GM19035 (cell line): ENCODE data around the gene PLCB2.

ENCODE experiments used
- ATAC-seq: cut with Tn5 transposase; IDR thresholded peaks from one replicate; pipeline ENCODE4 v1.9.1; 2021; ENCODE audit not compliant: unreplicated experiment

Gene PLCB2, protein sequence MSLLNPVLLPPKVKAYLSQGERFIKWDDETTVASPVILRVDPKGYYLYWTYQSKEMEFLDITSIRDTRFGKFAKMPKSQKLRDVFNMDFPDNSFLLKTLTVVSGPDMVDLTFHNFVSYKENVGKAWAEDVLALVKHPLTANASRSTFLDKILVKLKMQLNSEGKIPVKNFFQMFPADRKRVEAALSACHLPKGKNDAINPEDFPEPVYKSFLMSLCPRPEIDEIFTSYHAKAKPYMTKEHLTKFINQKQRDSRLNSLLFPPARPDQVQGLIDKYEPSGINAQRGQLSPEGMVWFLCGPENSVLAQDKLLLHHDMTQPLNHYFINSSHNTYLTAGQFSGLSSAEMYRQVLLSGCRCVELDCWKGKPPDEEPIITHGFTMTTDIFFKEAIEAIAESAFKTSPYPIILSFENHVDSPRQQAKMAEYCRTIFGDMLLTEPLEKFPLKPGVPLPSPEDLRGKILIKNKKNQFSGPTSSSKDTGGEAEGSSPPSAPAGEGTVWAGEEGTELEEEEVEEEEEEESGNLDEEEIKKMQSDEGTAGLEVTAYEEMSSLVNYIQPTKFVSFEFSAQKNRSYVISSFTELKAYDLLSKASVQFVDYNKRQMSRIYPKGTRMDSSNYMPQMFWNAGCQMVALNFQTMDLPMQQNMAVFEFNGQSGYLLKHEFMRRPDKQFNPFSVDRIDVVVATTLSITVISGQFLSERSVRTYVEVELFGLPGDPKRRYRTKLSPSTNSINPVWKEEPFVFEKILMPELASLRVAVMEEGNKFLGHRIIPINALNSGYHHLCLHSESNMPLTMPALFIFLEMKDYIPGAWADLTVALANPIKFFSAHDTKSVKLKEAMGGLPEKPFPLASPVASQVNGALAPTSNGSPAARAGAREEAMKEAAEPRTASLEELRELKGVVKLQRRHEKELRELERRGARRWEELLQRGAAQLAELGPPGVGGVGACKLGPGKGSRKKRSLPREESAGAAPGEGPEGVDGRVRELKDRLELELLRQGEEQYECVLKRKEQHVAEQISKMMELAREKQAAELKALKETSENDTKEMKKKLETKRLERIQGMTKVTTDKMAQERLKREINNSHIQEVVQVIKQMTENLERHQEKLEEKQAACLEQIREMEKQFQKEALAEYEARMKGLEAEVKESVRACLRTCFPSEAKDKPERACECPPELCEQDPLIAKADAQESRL

GRCh38 chr15:40307421-40308211, at the start of gene PLCB2:
Gene PLCB2 (minus strand): TSS chr15:40307935. CDS start chr15:40307672, 263 bp downstream.
- ATAC-seq = peak; percentile 58

- no peak for ATAC-seq
These were observed 49.5 kb upstream of the PLCB2 start for GRCh38 chr15:40357246-40357645.

DNA sequence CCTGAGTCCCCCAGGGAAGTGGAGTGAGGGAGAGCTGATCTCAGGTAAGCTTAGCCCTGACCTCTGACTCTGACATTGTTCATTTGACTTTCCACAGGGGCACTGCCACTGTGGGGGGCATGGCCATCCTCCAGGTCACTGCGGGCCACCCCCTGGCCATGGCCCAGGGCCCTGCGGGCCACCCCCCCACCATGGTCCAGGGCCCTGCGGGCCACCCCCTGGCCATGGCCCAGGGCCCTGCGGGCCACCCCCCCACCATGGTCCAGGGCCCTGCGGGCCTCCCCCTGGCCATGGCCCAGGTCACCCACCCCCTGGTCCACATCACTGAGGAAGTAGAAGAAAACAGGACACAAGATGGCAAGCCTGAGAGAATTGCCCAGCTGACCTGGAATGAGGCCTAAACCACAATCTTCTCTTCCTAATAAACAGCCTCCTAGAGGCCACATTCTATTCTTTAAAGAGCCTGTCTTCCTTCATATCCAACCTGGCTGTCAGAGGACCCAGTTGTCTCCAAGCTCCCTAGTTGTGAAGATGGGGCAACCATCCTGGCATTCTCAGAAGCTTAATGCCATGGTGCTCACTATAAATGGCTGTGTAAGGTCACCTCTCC, 48.3 kb upstream of the PLCB2 start:
- no peak for ATAC-seq

DNA sequence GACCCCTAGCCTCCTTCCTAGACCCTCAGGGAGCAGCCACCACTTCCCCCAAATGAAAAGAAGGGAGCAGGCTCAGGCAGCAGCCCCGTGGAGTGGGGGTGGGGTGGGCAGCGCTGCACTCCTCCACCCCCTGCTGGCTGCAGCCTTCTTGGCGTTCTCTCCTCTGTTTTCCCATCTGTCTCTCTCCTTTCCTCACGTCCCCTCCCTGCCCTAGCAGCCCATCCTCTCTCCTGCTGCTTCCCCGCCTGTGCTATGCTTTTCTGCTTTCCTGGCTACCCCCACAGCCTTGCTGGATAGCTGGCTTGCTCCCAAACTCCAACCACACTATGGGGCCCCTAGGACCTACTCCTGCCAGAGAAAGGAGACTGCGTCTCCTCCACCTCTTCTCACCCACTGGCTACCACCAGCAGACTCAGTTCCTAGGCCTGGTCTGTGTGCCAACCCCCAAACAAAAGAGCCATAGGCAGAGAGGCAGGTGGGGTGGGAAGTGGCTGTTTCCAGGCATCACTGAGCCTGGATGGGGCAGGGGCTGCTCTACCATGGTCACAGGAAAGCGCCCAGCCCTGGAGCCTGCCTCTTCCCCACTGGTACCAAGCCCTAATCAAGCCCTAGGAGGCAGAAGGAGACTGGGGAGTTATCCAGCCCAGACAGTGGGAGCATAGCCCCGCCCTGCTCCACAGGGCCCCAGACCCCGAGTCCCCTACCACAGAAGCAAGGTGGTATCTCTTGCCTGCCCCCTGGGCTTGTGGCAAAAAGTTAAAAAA, 46.9 kb upstream of the PLCB2 start:
- no peak for ATAC-seq

DNA sequence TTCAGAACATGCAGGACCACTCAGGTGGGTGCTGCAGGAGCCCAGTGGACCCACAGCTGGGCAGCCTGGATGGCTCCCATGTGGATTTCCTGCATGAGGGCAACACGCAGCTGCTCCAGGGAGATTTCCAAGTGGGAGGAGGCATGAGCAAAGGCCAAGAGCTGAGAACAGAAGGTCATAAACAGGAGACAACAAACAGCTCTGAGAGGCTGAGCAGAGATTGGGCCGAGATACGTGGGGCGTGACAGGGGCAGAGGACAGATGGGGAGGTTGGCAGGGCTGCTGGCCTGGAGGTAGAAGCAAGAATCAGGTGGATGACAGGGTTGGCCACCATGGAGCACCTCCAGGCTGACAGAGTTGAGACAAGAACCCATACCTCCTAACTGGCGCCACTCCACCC, 46.0 kb upstream of the PLCB2 start:
- ATAC-seq = no peak

GRCh38 chr15:40352281-40352901, 44.7 kb upstream of the PLCB2 start:
- no peak for ATAC-seq

DNA sequence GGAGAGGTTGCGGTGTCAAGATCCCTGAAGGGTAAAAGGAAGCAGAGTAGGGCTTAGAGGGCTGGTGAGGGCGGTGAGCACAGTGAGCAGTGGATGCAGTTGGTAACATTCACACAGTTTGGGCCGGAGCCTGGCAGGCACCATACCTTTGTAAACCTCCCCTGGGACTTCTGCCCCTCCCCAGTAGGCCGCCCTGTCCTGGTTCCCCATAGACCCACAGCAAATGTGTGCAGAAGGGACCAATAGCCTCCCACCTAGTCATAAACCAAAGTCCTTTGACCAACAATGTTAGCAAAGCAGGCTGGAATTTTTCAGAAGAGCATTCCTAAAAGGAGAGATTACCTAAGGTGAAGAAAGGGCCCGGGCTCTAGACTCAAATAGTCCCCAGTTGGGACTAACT, 41.4 kb upstream of the PLCB2 start:
- no peak for ATAC-seq

- no peak for ATAC-seq
These were observed 40.7 kb upstream of the PLCB2 start for GRCh38 chr15:40348474-40348870.

GRCh38 chr15:40347559-40348473, 40.1 kb upstream of the PLCB2 start:
- no peak for ATAC-seq

DNA sequence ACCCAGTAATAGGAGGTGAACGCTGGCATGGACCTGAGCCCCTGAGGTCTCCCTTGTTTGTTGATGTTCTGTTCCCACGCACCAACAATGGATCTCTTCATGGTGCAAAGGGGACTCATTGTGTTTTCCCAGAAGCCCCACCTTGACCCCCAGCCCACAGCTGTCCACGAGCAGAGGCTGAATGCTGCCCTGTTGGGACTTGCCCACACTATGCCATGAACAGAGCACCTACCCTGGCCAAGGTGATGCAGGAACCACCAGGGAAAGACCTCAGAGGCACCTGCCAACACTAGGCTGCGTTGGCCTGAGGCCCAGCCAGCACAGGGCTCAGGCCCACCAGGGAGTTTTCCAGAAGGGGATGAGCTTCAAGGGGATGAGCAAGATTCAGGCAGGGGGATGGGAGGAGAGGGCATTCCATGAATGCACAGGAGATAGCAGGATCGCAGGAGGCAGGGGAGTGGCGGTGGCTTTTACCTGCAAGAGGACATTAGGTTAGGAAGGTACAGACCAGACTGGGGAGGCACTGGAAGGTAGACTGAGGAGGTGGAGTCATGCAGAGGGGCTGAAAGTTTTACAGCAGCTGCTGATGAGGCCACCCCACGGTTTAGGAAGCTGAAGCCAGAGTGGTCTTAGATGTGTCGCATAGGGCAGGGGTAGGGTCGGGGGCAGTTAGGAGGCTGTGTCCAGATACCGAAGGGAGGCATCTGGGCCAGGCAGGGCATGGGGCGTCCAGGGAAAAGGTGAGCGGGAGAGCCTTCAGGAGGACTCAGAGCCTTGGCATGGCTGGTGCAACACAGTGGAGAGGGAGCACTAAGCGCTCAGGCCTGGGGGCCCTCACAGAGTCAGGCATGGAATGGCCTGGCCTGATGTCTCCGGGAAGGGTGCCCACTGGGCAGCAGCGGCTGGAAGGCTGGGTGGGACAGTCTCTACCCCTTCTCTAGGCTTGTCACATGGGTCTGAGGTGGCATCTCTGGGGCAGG, 39.1 kb upstream of the PLCB2 start:
- ATAC-seq = no peak

DNA sequence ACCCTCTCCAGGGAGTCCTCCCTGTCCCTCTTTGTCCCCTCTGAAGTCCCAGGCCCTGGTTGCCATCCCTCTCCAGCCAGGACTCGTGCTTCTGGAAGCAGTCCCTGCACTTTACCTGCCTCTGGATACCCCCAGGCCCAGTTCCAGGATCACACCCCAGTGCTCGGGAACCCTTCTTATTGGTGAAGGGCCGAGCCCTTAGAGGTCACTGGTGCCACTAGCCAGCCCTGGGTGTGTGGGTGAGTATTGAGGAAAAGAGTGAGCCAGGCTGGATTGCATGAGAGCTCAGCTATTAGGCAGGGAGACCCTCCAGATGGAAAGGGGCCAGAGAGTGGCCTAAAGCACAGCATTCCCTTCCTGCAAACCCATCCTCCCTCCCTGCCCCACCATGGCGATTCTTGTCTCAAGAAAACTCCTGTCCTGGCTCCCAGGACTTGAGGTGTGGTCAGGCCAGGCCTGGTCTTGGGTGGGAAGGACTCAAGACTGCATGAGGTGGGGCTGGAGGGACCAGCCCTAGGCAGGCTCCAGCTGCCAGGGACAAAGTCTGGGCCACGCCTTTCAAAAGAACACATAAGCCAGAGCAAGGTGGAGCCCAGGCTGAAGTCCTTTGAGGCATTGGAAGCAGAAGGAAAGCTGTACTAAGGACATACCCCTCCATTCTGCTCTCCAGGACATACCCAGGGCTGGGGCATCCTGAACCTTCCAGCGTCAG, 38.3 kb upstream of the PLCB2 start:
- ATAC-seq = no peak

DNA sequence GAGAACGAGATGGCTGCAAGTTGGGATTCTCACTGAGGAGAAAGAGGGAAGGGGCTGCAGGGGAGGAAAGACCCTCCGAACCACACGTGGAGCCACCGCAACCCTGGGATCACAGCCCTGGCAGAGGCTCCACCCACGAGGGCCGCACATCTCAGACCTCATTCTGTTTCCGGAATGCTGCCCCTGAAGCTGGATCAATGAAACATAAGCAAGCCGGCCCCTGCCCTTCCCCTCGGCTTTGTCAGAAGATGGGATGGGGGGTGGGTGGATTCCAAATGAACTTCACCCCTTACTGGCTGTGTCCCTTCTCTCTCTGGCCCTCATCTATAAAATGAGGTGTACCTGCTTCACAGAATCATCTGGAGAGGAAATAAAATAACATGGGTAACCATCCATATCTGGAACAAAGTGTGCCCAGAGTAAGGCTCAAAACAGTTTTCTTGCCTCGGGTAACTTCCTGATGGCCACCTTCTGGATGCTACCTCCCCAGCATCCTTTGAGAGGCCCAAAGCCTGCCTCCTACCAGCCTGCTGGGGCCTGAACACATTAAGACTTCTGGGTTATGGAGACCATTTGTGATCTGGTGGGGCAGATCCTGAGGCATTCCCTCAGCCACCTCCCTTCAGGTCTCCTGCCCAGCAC, 37.6 kb upstream of the PLCB2 start:
- no peak for ATAC-seq

DNA sequence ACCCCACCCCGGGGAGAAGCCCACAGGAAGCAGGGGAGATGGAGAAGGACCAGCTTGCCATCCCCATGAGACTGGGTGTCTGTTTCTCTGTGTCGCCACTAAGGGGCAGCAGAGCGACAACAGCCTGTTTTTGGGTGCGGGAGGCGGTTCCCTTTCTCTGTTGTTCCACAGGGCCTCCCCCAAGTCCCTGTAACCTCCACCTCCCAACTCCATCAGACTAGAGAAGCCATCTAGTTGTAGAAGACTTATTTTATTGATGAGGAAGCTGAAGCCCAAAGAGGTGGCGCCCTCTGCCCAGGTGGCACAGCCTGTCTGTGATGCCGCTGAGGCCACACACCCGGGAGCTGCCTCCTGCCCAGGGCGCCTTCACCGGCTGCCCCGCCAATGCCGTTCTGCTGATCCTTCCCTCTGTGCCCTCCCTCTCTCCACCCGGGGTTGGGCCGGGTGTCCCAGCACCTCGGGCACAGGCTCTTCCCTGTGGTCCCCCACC, 36.9 kb upstream of the PLCB2 start:
- ATAC-seq = peak; percentile 52

GRCh38 chr15:40344217-40344616, 36.5 kb upstream of the PLCB2 start:
- no peak for ATAC-seq

- ATAC-seq = no peak
These were observed 35.8 kb upstream of the PLCB2 start for GRCh38 chr15:40343512-40343911.
